ENCODE measurements around the gene CNN2.

GRCh38 chr19:1070931-1071791 lies 44.8 kb downstream of the CNN2 start:
- TF ChIP-seq POLR2A (IDR thresholded peaks at IDR 0.05) = no peak
- no peak for TF ChIP-seq EP300 (IDR thresholded peaks at IDR 0.05; ENCODE audit: low read depth)

Measured in transverse colon (tissue), 1 donor.